ENCODE data around the gene FAM53B.
"Not testable (repeated sequence)": the region's sequence is repeated elsewhere in the genome, so short reads cannot be mapped to it uniquely, and the experiment has no call there.

The FAM53B gene

GRCh38 chr10:124594240-124594639, 149.9 kb downstream of the FAM53B start:
- no peak for DNase-seq

- no peak for DNase-seq
Observed at GRCh38 chr10:124593431-124593985, 150.7 kb downstream of the FAM53B start.

GRCh38 chr10:124592736-124593430, 151.3 kb downstream of the FAM53B start:
- no peak for DNase-seq

- DNase-seq: no peak
Observed at GRCh38 chr10:124592101-124592500, 152.1 kb downstream of the FAM53B start.

- no peak for DNase-seq
Observed at GRCh38 chr10:124591123-124591495, 153.1 kb downstream of the FAM53B start.

- no peak for DNase-seq
Observed at GRCh38 chr10:124590216-124591122, 153.7 kb downstream of the FAM53B start.

- no peak for DNase-seq
Observed at GRCh38 chr10:124589491-124590041, 154.6 kb downstream of the FAM53B start.

GRCh38 chr10:124588736-124589490, 155.3 kb downstream of the FAM53B start:
- no peak for DNase-seq

GRCh38 chr10:124588341-124588735, 155.8 kb downstream of the FAM53B start:
- not testable (repeated sequence) for DNase-seq

- no peak for DNase-seq
Observed at GRCh38 chr10:124587811-124588211, 156.4 kb downstream of the FAM53B start.

- no peak for DNase-seq
Observed at GRCh38 chr10:124586142-124586541, 158.0 kb downstream of the FAM53B start.

- no peak for DNase-seq
Observed at GRCh38 chr10:124579011-124579399, 165.2 kb downstream of the FAM53B start.

GRCh38 chr10:124578231-124579010, 165.8 kb downstream of the FAM53B start:
- no peak for DNase-seq

GRCh38 chr10:124577651-124578050, 166.5 kb downstream of the FAM53B start:
- DNase-seq: no peak

- no peak for DNase-seq
Observed at GRCh38 chr10:124576526-124577420, 167.4 kb downstream of the FAM53B start.

- no peak for DNase-seq
Observed at GRCh38 chr10:124575107-124576035, 168.8 kb downstream of the FAM53B start.

GRCh38 chr10:124574456-124575070, 169.6 kb downstream of the FAM53B start:
- DNase-seq: no peak

GRCh38 chr10:124573726-124574455, 170.3 kb downstream of the FAM53B start:
- no peak for DNase-seq

- DNase-seq: no peak
Observed at GRCh38 chr10:124572751-124573150, 171.4 kb downstream of the FAM53B start.
